MM.1S (cell line): ENCODE data around the gene DDX51.

ENCODE experiments used
- CTCF ChIP-seq: fragments of 300-600 bp; sonication (generic); IDR thresholded peaks from 2 replicates; pipeline ENCODE4 v1.5.1; 2016; ENCODE audit warnings: antibody characterized with exemption, low read length, mixed read lengths
- EZH2 ChIP-seq: fragments of 300-600 bp; sonication (generic); optimal IDR thresholded peaks from 2 replicates; pipeline ENCODE3; 2017; ENCODE audit warnings: low read depth, mild to moderate bottlenecking, antibody characterized with exemption, low read length, mixed read lengths
- EZH2phosphoT487 ChIP-seq: fragments of 300-600 bp; sonication (generic); IDR thresholded peaks from 2 replicates; pipeline ENCODE4 v1.6.1; 2018; ENCODE audit warnings: antibody characterized with exemption, low read length

GRCh38 chr12:132139912-132140311, 4.2 kb downstream of the DDX51 start:
- TF ChIP-seq EZH2 (no peak), CTCF (no peak), EZH2phosphoT487 (no peak)
